GM23338 (cell line): ENCODE data around the gene KIF21A. TPM values are rescaled to one million over a fixed set of nuclear protein-coding genes. Genes with fewer than 3 reads are reported as not detected.

Source experiments
- EZH2 ChIP-seq: fragments of 200-600 bp; sonication (generic); IDR thresholded peaks from one replicate; pipeline ENCODE4 v1.8.0; 2017; ENCODE audit warnings: antibody characterized with exemption, mild to moderate bottlenecking, low read depth; ENCODE audit not compliant: unreplicated experiment
- JUNB ChIP-seq: IDR thresholded peaks from one replicate; pipeline ENCODE4 v1.6.1; 2016; ENCODE audit warnings: antibody characterized with exemption; ENCODE audit not compliant: unreplicated experiment
- NANOG ChIP-seq: IDR thresholded peaks from 2 replicates; pipeline ENCODE4 v1.6.1; 2016; ENCODE audit warnings: antibody characterized with exemption, borderline replicate concordance
- POLR2AphosphoS5 ChIP-seq: IDR thresholded peaks from 2 replicates; pipeline ENCODE4 v1.6.1; 2016; ENCODE audit warnings: antibody characterized with exemption, low read depth
- STAT1 ChIP-seq: IDR thresholded peaks from one replicate; pipeline ENCODE4 v1.6.1; 2016; ENCODE audit warnings: antibody characterized with exemption; ENCODE audit not compliant: unreplicated experiment
- ZNF114 ChIP-seq: fragments of 250-450 bp; sonication (Bioruptor Pico); IDR thresholded peaks from 2 replicates; pipeline ENCODE4 v1.5.0; 2020; ENCODE audit warnings: mild to moderate bottlenecking, moderate library complexity
- ZNF331 ChIP-seq: fragments of 250-450 bp; sonication (Bioruptor Pico); IDR thresholded peaks from 2 replicates; pipeline ENCODE4 v1.5.0; 2020; ENCODE audit warnings: low read depth, mild to moderate bottlenecking, moderate library complexity
- polyA plus RNA-seq: library from polyadenylated mRNA; unstranded; fragments of >200 nt; fragmentation: Nextera tagmentation; extraction: Ambion mirVana; gene quantifications from 2 replicates; pipeline ENCODE4 v1.2.1, GENCODE V29; 2016
- total RNA-seq: library from RNA; depleted of rRNA; stranded (reverse); fragments of >200 nt; shearing (Covaris generic); gene quantifications from 2 replicates; pipeline ENCODE4 v1.2.3, GENCODE V29; 2014
- TF ChIP-seq, protein P1 (sequence below): fragments of 250-450 bp; sonication (Bioruptor Pico); IDR thresholded peaks from 2 replicates; pipeline ENCODE4 v1.5.0; 2020; ENCODE audit warnings: mild to moderate bottlenecking, moderate library complexity
- TF ChIP-seq, protein P2 (sequence below), 2 experiments: fragments of 200-600 bp in 1 of 2; sonication (generic) in 1 of 2; conservative IDR thresholded peaks; 2 replicates each; pipeline versions ENCODE4 v1.5.1 to v1.6.1; 2016 to 2017; ENCODE audit warnings: antibody characterized with exemption in 2 of 2, low read depth in 2 of 2, mild to moderate bottlenecking in 2 of 2, moderate library complexity in 1 of 2
- TF ChIP-seq, protein P3 (sequence below): IDR thresholded peaks from one replicate; pipeline ENCODE4 v1.6.1; 2018; ENCODE audit warnings: antibody characterized with exemption; ENCODE audit not compliant: unreplicated experiment

KIF21A gene
- total and polyA plus RNA-seq, 2 experiments from 2014 or later = 28.8 to 32.0 TPM

DNA sequence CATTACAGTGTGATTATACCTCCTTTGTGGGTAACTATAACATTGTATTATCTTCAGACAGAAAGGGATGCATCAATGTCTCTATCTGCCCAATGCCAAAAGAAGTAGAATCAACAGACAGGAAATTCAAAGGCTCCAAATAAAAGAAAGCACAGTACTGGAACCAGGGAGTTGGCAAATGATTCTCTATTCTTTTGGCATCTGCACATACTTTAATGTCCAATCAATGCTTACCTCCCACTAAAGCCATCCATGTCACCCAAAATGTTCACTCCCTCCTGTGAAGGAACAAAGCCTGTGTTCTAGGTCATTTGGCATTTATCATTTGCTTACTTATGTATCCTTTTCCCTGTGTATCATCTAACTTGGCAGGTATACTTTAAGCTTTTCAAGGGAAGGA is 36.7 kb downstream of the KIF21A start (continued):
- TF ChIP-seq, protein P1, sequence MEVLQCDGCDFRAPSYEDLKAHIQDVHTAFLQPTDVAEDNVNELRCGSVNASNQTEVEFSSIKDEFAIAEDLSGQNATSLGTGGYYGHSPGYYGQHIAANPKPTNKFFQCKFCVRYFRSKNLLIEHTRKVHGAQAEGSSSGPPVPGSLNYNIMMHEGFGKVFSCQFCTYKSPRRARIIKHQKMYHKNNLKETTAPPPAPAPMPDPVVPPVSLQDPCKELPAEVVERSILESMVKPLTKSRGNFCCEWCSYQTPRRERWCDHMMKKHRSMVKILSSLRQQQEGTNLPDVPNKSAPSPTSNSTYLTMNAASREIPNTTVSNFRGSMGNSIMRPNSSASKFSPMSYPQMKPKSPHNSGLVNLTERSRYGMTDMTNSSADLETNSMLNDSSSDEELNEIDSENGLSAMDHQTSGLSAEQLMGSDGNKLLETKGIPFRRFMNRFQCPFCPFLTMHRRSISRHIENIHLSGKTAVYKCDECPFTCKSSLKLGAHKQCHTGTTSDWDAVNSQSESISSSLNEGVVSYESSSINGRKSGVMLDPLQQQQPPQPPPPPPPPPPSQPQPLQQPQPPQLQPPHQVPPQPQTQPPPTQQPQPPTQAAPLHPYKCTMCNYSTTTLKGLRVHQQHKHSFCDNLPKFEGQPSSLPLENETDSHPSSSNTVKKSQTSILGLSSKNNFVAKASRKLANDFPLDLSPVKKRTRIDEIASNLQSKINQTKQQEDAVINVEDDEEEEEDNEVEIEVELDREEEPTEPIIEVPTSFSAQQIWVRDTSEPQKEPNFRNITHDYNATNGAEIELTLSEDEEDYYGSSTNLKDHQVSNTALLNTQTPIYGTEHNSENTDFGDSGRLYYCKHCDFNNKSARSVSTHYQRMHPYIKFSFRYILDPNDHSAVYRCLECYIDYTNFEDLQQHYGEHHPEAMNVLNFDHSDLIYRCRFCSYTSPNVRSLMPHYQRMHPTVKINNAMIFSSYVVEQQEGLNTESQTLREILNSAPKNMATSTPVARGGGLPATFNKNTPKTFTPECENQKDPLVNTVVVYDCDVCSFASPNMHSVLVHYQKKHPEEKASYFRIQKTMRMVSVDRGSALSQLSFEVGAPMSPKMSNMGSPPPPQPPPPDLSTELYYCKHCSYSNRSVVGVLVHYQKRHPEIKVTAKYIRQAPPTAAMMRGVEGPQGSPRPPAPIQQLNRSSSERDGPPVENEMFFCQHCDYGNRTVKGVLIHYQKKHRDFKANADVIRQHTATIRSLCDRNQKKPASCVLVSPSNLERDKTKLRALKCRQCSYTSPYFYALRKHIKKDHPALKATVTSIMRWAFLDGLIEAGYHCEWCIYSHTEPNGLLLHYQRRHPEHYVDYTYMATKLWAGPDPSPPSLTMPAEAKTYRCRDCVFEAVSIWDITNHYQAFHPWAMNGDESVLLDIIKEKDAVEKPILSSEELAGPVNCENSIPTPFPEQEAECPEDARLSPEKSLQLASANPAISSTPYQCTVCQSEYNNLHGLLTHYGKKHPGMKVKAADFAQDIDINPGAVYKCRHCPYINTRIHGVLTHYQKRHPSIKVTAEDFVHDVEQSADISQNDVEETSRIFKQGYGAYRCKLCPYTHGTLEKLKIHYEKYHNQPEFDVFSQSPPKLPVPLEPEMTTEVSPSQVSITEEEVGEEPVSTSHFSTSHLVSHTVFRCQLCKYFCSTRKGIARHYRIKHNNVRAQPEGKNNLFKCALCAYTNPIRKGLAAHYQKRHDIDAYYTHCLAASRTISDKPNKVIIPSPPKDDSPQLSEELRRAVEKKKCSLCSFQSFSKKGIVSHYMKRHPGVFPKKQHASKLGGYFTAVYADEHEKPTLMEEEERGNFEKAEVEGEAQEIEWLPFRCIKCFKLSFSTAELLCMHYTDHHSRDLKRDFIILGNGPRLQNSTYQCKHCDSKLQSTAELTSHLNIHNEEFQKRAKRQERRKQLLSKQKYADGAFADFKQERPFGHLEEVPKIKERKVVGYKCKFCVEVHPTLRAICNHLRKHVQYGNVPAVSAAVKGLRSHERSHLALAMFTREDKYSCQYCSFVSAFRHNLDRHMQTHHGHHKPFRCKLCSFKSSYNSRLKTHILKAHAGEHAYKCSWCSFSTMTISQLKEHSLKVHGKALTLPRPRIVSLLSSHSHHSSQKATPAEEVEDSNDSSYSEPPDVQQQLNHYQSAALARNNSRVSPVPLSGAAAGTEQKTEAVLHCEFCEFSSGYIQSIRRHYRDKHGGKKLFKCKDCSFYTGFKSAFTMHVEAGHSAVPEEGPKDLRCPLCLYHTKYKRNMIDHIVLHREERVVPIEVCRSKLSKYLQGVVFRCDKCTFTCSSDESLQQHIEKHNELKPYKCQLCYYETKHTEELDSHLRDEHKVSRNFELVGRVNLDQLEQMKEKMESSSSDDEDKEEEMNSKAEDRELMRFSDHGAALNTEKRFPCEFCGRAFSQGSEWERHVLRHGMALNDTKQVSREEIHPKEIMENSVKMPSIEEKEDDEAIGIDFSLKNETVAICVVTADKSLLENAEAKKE (CRISPR knock-in tag) = no peak
- TF ChIP-seq, protein P2, sequence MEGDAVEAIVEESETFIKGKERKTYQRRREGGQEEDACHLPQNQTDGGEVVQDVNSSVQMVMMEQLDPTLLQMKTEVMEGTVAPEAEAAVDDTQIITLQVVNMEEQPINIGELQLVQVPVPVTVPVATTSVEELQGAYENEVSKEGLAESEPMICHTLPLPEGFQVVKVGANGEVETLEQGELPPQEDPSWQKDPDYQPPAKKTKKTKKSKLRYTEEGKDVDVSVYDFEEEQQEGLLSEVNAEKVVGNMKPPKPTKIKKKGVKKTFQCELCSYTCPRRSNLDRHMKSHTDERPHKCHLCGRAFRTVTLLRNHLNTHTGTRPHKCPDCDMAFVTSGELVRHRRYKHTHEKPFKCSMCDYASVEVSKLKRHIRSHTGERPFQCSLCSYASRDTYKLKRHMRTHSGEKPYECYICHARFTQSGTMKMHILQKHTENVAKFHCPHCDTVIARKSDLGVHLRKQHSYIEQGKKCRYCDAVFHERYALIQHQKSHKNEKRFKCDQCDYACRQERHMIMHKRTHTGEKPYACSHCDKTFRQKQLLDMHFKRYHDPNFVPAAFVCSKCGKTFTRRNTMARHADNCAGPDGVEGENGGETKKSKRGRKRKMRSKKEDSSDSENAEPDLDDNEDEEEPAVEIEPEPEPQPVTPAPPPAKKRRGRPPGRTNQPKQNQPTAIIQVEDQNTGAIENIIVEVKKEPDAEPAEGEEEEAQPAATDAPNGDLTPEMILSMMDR (conservative IDR thresholded peaks at IDR 0.05; ENCODE audit: low read depth in 2 of 2) = no peak
- TF ChIP-seq EZH2 = no peak
- TF ChIP-seq, protein P3, sequence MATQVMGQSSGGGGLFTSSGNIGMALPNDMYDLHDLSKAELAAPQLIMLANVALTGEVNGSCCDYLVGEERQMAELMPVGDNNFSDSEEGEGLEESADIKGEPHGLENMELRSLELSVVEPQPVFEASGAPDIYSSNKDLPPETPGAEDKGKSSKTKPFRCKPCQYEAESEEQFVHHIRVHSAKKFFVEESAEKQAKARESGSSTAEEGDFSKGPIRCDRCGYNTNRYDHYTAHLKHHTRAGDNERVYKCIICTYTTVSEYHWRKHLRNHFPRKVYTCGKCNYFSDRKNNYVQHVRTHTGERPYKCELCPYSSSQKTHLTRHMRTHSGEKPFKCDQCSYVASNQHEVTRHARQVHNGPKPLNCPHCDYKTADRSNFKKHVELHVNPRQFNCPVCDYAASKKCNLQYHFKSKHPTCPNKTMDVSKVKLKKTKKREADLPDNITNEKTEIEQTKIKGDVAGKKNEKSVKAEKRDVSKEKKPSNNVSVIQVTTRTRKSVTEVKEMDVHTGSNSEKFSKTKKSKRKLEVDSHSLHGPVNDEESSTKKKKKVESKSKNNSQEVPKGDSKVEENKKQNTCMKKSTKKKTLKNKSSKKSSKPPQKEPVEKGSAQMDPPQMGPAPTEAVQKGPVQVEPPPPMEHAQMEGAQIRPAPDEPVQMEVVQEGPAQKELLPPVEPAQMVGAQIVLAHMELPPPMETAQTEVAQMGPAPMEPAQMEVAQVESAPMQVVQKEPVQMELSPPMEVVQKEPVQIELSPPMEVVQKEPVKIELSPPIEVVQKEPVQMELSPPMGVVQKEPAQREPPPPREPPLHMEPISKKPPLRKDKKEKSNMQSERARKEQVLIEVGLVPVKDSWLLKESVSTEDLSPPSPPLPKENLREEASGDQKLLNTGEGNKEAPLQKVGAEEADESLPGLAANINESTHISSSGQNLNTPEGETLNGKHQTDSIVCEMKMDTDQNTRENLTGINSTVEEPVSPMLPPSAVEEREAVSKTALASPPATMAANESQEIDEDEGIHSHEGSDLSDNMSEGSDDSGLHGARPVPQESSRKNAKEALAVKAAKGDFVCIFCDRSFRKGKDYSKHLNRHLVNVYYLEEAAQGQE = no peak
- TF ChIP-seq NANOG = no peak
- no peak for TF ChIP-seq ZNF331
- no peak for TF ChIP-seq STAT1
- no peak for TF ChIP-seq JUNB
- no peak for TF ChIP-seq ZNF114 (CRISPR knock-in tag)
- no peak for TF ChIP-seq POLR2AphosphoS5
